NCI-H1092 (cell line): ENCODE results near the gene EYA4.
A peak's percentile ranks its signal among the peaks of the same experiment; 100 is the strongest.

Experiments
- DNase-seq: peaks from one replicate; lab custom pipeline; 2025; lab: John Stamatoyannopoulos, UW

Gene EYA4

DNA sequence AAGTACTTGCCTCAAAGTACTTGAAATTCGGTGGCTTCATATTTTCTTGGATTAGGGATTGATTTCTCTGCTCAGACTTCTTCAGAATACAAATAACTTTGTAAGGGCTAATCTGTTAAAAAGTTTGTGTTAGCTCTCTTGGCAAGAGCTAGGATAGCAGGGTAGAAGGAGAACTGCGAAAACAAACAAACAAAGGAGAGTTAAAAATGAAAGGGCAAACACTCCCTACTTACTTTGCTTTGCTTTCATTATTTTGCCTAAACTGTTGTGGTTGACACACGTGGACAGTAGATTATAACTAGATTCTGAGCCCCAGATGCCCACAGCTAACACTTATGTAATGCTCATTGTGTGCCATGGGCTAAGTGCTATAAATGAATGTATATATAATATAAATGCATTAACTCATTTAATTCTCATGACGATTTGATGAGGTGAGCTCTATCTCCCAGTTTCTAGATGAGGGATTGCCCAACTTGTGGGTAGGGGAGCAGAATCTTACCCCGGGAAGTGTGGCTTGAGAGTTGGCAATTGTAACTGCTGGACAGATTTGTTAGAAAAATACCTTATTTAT, 48.7 kb downstream of the EYA4 start:
- no peak for DNase-seq

DNA sequence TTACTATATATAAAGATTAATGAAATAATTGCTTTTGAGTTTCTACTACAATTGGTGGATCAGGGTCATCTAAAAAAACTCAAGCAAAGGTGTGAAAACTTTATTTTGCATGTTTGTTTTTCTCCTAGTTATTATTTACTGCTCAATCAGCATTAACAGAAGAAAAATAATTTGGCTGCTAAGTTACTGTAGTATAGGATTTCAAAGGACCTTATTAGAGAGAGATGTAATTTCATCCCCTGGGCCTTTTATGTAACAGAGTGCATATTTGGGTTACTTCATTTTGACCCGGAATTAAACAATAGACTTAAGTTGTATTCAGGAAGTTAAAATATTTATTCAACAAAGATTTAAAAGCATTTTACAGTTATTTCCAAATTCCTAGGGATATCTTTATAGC, 49.8 kb downstream of the EYA4 start:
- no peak for DNase-seq

DNA sequence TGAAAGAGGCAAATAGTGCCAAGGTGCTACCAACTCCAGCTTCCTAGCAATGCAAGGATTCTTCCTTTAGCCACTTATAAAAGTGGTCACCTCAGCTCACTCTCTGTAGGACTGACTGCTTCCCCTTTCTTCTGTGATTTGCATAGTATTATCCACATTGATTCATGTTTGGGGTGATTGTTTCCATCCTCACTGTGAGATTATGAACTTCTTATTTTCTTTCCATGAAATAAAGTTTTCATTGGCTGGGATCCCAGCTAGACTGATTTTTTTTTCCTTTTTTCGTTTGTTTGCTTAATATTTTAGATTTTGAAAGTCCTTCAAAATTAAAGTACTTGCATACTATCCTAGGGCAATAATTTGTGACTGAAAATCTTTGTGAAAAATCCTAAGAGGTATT, 50.5 kb downstream of the EYA4 start:
- no peak for DNase-seq

DNA sequence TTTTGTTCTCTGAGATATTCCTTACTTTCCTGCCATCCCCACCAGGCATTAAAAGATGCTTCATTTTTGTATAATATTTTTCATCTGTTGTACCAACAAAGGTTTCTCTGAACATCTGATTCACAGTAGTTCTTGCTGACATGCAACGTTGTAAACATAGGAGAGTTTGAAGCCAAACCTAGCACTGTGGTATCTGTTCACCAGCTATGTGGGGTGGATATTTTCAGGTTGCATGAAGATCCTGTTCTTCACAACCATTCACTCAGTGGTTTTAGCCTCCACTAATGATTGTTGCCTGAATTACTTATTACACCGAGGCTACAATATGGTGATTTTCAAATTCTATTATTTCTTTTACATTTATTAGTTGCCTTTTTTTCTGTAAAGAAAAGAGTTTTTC, 56.5 kb downstream of the EYA4 start:
- no peak for DNase-seq

GRCh38 chr6:133298335-133298734, 57.2 kb downstream of the EYA4 start:
- DNase-seq, result no peak

GRCh38 chr6:133298801-133299200, 57.6 kb downstream of the EYA4 start:
- no peak for DNase-seq

DNA sequence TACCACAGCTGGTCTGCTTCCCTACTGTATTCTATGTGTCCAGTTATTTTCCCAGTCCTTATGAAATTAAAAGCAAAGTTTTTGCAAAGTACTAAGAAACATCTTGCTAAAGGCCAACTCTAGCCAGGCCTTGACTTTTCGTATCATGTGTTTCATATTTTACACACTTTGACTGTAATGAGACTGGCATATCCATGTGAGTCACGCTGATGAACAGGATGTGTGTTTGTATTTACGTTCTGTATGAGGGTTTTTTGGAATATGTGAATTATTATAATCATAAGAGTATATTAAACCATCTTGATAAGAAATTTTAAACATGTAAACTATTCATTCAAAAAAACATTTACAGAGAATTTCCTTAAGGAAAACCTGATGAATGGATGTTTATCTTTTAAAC, 59.7 kb downstream of the EYA4 start:
- DNase-seq, result no peak

- no peak for DNase-seq
Measured at GRCh38 chr6:133301835-133302234, 60.7 kb downstream of the EYA4 start.

GRCh38 chr6:133306931-133307330, 65.8 kb downstream of the EYA4 start:
- no peak for DNase-seq

DNA sequence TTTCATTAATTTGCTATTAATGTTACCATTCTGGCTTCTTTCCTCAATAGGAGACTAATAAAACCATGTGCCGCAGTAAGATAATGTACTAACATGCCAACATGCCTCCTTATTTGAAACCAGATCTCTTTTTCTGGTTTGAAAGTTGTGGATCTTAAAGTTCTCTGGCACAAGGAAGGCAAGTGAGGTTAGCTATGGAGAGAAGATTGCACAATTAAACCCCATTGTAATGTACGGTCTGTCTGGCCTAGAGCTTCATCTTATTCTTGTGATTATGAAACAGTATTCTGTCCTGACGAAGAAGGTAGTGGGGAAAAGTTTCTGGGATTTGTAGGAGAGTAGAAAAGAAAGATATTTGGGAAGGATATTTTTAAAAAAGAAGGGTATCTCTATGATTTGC, 68.4 kb downstream of the EYA4 start:
- DNase-seq, result no peak

DNA sequence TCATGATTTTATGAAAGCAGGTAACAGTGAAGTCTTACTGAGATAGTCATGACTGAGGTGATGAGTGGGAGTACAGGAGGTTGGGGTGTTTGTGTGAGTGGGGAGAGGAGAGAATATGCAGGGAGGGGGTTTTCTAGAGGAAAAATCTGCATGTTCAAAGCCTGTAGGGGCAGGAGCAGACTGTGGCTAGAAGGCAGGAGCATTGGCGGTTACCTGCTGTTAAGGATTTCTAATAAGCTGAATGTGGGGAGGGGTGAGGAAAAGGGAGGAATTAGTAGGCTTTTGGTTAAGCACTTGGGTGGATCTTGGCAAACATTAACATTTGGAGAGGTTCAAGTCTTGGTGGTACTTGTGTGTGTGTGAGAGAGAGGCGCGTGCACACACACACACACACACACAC, 70.8 kb downstream of the EYA4 start:
- no peak for DNase-seq

GRCh38 chr6:133313068-133313467, 71.9 kb downstream of the EYA4 start:
- no peak for DNase-seq

GRCh38 chr6:133314947-133315346, 73.8 kb downstream of the EYA4 start:
- peak; percentile 56 for DNase-seq

DNA sequence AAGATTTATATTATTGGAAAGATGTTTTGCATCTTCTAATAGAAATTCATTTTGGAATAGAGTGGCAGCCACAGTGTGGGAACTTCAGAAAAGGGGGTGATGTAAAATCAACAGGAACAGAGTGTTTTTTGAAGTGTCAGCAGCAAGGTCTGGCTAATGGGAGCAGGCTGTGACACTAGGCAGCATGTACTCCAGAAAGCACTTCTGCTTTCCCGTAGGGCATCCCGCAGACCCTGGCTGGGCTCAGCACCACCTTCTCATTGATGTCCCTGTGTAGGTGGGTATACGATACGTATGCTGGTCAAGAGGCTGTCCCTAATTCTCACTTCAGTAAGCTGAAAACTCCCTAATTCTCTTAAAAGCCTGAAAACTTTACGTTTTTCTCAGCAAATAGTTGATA, 74.7 kb downstream of the EYA4 start:
- DNase-seq, result peak; percentile 27

DNA sequence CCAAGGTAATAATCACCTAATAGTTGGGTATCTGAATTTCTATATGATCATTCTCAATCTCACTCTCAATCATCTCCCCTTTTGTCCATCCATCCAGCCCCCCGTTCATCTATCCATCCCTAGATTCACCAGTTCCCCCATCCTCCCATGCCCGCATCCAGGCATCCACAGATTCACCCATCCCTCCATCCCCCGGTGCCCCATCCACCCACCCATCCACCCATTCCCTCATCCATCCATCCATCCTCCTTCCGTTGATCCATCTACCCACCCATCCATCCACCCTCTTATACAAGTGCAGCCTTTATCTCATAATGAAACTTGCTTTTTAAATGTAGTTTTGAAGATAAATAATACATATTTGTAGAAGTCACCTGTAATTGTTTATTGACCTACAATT, 76.5 kb downstream of the EYA4 start:
- no peak for DNase-seq

GRCh38 chr6:133326584-133326983, 85.4 kb downstream of the EYA4 start:
- peak; percentile 65 for DNase-seq

DNA sequence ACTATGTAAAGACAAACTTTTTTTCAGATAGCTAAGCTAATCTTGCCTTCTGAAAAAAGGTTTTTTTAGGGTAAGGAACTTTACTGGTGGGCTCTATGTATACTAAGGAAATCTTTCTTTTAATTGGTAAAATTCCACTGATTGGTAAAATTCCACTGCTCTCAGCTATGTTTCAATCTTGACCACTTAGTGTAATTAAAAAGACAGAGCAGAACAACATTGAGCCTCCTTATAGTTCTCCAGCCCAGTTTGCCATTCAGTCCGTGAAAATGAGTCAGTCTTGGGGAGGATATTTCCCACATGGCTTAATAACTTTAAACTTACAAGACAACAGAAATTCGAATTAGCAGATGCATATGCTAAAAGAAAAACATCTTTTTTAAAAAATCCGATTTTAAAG, 92.7 kb downstream of the EYA4 start:
- DNase-seq, result no peak

GRCh38 chr6:133337308-133337707, 96.2 kb downstream of the EYA4 start:
- no peak for DNase-seq

GRCh38 chr6:133339543-133340384, 98.6 kb downstream of the EYA4 start:
- DNase-seq, result no peak

DNA sequence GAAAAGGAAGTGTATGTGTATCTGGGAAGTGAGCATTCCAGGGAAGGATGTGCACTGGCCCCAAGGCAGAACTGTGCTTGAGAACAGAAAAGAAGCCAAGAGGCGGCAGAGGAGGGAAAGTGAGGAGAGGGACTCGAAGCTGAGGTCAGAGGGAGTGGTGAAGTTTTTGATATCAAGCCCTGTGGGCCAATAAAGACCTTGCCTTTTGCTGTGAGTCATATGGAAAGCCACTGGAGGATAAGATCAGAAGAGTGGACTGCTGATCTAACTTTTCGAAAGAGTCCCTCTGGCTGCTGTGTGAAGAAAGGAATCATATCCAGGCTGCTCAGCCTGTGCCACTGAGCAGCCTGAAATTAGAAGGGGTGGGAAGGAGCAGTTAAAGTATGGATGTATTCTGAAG, 99.4 kb downstream of the EYA4 start:
- DNase-seq, result no peak

DNA sequence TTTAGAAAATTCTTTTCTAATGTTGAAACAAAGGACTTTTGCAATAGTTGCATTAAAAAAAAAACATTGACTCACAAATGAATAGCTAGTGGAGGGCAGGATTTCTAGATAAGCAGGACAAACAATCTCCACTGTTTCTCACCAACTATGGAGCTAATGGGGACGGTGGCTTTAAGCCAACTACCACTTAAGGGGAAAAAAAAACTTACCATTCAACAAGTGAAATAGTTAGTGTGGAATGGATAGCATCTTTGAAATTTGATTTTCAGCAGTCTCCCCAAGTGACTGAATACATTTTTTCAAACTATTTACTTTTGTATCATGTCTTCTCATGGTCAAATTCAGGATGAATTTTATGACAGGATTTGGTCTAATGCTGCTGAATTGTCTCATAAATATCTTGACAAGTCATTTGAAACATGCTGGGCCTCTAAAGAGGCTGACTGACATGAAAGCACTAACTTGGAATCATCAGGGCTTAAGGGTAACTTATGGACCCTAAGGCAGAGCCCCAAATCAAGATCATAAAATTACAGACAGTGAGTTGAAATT, 100.5 kb downstream of the EYA4 start:
- DNase-seq, result peak; percentile 63

DNA sequence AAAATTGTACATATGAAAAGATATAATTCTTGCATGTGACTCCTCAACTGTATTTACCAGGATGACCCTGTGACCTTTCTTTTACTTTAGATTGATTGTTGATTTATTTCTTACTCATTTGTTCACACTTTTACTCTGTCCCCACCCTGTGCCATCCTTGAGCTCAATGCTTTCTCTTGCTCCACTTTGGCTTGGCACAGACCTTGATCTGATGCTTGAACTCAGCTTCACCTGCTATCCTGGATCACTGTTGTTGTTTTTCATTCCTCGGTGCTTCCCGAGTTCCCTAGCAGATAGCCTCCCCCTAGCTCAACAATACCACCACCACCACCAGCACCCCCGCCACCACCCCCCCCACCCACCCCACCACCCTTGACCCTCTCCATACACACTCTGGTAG, 102.1 kb downstream of the EYA4 start:
- peak; percentile 7 for DNase-seq

DNA sequence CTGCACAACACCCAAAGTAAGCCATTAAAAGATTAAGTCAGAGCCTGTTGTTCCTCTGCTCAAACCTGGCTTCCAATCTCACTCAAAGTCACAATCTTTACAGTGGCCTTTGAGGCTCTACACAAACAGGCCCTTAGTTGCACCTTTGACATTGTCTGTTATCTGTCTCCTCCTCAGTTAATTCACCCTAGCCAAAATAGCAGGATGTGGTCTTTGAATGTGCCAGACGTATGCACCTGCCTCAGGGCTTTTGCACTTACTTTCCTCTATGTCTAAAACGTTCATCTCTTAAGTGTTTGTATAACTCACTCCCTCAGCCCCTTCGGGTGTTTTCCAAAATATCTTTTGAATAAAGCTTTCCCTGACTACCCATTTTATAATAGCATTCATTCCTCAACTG, 107.7 kb downstream of the EYA4 start:
- no peak for DNase-seq

DNA sequence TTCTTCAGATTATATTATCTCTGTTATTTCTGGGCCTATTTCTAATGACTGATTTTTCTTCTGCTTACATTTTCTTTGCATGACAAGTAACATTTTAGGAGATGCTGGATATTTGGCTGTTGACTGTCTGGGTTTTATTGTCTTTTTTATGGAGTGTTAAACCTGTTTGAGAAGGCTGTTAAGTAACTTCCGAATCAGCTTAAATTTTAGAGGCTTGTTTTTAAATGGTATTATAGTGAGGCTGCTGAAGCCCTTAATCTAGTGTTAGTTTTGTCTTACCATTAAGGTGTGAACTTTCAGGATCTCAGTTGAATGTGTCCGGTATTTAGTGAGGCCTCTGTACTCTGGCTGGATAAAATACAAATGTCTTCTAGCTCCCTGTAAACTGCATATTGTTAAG, 109.8 kb downstream of the EYA4 start:
- no peak for DNase-seq
